Erythroblast (primary cell): ENCODE measurements around the gene CTNNA3.
A peak's percentile ranks its signal among the peaks of the same experiment; 100 is the strongest.

Experiments used
- DNase-seq, 2 experiments: peaks; one replicate each; lab custom pipeline; 2025; lab: John Stamatoyannopoulos, UW
- GATA1 ChIP-seq: IDR thresholded peaks from 2 replicates; pipeline ENCODE4 v1.6.1; 2011; ENCODE audit warnings: low read depth, mild to moderate bottlenecking, control low read depth, low read length, moderate library complexity
- POLR2A ChIP-seq: IDR thresholded peaks from 2 replicates; pipeline ENCODE4 v1.6.1; 2011; ENCODE audit warnings: mild to moderate bottlenecking, low read length

The CTNNA3 gene

DNA sequence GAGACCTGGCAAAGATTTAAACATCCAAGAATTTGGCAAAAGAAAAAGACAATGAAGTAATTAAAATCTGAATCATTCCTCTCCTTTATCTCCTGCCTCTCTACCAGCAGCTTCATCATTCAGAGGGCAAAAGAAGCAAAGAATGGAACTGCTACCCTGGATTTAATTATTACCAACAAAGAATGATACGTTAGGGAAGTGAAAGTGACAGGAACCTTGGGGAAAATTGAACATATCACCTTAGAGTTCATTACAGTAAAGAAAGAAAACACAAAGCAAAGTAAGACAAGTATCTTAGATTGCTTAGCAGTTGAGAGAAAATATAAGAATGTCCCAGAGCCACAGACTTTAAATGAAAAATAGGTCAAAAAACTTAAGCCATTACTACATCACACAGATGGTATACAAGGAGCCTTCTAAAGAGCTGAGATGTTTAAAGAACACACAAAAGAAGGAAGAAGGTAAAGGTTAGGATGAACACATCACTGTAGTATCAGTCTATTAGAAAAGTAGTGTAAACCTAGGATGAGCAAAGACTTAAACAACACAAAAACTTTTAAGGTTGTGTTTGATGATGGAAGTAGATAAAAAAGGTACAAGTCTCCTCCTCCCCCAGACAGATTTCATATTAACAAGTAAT is 17.5 kb downstream of the CTNNA3 start:
- TF ChIP-seq GATA1 (no peak), POLR2A (no peak)
- DNase-seq: no peak

DNA sequence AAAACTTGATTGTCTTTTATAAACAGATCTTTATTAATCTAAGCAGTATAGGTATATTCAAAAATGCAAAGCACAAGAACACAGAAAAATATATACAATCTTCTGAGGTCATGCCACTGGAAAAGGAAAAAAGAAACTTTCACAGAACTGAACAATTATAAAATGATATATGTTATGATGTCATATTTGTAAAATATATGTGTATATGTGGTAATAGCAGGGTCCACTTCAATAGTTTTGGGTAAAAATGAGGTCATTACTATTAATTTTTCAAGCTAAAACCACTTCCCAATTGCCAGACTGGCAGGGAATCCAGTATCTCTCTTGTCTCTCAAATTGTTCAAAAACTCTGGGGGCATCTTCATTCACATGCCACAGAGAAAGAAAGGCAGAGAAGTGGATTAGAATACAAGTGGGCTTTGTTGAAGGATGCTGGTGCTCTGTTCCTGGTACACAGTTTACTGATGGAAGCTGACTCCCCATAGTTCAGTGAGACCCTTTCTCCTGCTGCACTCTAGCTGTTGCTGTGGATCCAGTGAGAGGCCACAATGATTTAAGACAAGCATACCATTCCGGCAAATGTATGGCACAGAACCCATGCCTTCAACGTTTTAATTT is 19.7 kb downstream of the CTNNA3 start:
- TF ChIP-seq POLR2A (no peak), GATA1 (no peak)
- DNase-seq: no peak

DNA sequence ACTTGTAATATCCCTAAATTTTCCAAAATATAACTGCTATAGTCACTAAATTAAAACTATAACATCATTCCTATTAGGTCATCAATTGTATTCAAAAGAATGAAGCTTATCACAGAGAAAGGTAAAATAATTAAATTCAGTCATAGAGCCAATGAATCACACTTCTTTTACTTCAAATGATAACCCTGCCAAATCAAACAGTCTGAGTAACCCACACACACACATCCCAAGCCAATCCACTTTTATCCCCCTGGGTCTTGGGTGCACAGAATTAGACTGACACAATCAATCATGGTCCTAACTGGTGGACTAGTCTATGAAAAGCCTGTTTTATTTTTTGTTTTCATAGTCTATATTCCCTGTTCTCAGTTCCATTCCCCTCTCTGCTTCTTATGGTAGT is 25.6 kb downstream of the CTNNA3 start:
- no peak for DNase-seq

DNA sequence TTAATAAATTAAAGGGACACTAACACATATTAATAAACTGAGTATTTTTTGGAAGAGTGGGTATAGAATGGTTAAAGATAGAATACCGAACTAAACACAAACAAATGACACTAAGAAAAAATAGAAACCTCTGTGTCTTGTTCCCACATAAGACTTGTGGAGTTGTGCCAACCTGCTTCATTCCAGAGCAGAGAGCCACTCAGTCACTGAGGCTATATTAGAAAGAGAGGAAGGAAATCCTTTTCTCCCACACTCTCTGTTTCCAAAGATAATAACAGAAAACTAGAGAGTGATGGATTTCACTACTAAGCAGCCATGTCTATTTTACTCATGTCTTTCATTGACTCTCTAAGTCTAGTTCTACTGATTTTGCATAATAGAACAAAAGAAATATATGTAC is 26.0 kb downstream of the CTNNA3 start:
- DNase-seq: no peak
- TF ChIP-seq GATA1: no peak

More for the DNA sequence above, 25.6 kb downstream of the CTNNA3 start:
- no peak for TF ChIP-seq POLR2A
- TF ChIP-seq GATA1: no peak

DNA sequence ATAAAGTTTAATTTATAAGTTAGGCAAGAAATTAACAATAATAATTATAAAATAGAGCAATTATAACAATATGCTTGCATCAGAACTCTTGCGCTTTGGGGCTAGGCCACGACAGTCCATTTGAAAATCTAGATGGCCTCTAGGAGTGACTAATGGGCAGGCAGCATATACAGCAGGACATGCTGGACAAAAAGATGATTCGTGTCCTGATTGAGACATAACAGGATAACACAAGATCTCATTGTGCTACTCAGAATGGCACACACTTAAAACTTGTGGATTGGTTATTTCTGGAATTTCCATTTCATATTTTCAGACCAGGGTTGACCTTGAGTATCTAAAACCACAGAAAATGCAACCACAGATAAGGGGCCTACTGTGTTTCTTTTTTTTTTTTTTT is 27.5 kb downstream of the CTNNA3 start:
- DNase-seq: no peak
- TF ChIP-seq POLR2A (no peak), GATA1 (no peak)

DNA sequence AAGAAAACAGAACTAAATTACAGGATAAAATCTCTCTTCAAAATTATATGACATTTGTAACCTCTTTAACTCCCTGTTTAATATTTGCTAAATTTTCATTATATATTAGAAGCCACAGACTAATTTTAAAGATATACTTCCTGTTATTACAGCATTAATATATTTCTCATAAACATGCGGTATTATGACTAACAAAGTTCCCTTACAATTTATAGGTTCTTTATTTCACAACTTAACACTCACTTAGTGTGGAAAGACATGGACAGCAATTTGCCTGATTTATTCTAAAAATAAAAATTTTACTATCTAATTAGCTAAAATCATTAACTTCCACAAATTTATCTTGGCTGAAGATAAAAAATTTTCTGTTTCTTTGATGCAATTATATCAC is 29.0 kb downstream of the CTNNA3 start:
- DNase-seq: no peak
- no peak for TF ChIP-seq GATA1
- TF ChIP-seq POLR2A: no peak

DNA sequence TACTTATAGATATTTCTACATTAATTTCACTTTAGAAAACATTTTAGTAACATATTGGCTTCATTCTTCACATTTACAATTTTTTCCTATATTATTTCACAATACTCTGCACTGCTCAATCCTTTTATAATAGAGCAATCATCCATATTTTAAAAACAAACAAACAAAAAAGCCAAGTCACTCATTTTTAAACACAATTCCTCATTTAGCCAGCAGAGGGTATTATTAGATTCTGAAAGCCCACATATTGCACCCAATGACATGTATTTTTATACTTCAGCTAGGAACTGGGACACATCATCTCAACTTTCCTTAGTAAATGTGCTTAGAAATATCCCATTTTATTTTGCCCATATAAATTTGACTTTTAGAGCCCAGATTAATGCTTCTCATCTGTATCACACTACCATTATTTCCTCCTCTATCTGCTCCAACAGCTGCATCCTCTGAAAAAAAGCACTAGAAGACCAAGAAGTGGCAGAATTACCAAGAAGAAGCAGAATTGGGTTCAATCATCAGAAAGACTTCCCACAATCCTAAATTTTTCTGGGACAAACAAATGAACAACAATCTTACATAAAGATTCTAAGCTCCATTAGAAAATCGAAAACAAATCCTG is 29.5 kb downstream of the CTNNA3 start:
- no peak for TF ChIP-seq GATA1
- peak; percentile 21 to 58 for DNase-seq

DNA sequence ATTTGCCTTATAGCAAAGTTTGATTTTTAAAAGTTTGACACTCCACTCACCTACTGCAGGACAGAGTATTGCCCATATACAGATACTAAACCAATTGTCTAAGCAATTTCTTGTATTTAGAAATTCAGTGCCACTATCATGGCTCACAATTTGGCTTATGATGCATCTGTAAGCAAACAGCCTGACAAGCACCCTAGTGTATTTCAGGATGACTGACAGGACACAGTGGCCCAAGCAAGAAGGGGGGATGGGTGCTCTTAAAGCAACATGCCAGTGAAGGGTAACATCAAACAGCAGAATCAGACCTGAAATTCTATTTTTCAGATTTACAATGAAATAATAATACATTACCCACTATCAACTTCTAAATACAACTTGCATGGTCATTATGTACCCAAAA is 30.5 kb downstream of the CTNNA3 start:
- DNase-seq: no peak

DNA sequence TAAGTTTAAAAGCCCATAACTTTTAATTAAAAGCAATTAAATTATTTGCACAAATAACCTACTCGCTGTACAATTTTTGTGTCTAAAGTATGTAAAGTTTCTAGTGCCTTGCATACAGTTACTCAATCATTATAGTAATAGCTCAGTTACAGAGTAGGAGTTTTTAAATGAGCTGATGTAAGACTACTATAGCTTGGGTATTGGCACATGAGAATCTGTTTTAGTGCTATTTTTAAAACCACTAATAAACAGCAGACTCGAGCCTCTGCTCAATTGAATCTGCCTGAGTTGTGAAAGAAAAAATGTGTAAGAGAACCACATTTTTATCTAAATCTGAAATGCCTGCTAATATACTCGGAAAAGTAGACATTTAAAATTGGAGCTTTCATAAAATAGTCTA is 31.1 kb downstream of the CTNNA3 start:
- TF ChIP-seq POLR2A: no peak
- no peak for TF ChIP-seq GATA1
- no peak for DNase-seq

More for the DNA sequence above, 30.5 kb downstream of the CTNNA3 start:
- TF ChIP-seq POLR2A (no peak), GATA1 (no peak)

DNA sequence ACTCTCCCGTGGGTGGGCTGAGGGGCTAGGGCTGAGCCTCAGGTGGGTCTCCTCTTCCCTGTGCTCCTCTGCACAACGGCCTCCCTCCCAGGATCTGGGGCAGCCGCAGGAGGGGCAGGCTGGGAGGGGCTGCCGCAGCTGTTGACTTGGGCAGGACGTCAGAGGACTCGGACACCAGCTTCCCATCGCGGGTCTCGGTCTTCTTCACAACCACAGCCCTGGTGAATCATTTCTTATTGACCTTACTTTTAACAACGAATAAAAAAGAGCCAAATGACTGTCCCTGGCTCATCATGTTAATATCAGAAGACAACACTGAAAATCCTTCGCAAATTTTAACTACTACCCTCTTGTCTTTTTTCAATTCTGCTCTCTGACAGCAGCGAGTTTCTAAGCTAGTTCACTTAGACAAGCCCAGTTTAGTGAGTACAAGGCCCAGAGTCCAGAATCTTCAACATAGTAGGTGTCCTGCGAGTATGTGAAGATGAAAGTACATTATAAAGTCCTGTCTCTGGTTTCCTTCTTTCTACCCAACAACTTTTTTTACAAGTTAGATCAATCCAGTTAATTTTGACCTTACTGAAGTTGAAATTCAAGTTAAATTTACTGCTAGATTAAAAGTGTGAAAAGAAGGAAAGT is 32.4 kb downstream of the CTNNA3 start:
- TF ChIP-seq GATA1: no peak
- no peak for TF ChIP-seq POLR2A

DNA sequence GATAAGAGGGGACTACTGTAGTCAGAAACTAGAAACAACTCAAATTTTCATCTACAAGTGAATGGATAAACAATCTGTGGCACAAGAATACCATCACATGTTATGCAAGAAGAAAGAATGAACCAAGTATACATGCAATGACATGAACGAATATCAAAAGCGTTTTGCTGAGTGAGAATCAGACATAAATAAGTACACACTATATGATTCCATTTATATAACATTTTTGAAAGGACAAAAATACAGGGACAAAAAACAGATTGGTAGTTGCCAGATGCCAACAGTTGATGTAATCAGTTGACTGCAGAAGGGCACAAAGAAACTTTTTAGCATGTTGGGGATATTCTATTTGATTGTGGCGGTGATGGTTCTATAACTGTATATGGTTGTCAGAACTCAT is 33.6 kb downstream of the CTNNA3 start:
- TF ChIP-seq GATA1: no peak
- no peak for TF ChIP-seq POLR2A
- DNase-seq: no peak

More for the DNA sequence above, 32.4 kb downstream of the CTNNA3 start:
- no peak for DNase-seq

DNA sequence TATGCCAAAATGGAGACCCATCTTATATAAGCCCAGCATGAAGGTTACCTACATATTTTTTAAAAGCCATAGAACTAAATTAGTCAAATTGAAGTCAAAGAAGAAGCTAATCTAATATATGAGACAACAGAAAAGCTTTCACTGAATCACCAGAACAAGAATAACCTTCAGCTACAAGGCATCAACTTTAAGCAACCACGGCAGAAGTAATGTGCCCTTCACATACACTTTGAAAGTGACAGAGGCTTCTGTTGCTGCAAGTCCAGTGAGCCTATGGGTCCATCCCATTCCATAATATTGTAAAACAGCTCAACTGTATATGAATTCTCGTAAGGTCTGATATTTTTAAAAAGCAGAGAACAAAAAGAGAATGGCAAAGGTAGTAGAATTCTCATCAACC is 36.5 kb downstream of the CTNNA3 start:
- TF ChIP-seq POLR2A (no peak), GATA1 (no peak)
- DNase-seq: no peak

DNA sequence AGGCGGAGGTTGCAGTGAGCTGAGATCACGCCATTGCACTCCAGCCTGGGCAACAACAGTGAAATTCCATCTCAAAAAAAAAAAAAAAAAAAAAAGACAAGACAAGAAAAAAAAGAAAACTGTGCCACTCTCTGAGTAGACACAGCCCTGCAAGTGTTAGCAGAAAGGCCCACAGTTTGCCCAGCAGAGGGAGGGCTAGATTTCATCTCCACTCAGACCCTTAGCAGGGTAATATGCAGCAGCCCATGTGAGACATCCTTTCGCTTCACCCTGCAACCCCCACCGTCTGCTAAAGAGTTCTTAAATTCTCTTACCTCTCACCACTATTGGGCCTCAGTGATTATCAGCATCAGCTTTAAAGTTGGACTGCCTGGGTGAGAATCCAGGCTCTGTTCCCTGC is 38.2 kb downstream of the CTNNA3 start:
- DNase-seq: no peak
- TF ChIP-seq GATA1 (no peak), POLR2A (no peak)

DNA sequence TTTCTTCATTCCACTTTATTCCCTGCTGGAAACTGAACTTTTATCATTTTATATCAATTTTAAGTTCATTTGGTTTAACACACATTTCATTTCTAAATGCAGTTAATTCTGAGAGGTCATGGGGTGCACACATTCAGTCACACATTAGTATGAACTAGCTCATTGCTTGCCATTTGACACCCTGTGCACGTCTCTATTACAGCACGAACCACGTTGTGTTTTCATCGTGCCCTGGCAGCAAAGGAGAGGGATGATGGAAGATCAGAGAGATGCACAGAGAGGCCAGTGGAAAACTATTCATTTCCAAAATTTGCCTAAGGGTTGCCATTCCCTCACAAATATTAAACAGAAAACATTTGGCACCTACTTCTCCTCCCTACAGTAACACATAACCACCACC is 45.4 kb downstream of the CTNNA3 start:
- TF ChIP-seq GATA1 (no peak), POLR2A (no peak)
- no peak for DNase-seq
